Measurements from ENCODE around the gene SLC6A20.
A peak's percentile ranks its signal among the peaks of the same experiment; 100 is the strongest.

SLC6A20 gene

DNA sequence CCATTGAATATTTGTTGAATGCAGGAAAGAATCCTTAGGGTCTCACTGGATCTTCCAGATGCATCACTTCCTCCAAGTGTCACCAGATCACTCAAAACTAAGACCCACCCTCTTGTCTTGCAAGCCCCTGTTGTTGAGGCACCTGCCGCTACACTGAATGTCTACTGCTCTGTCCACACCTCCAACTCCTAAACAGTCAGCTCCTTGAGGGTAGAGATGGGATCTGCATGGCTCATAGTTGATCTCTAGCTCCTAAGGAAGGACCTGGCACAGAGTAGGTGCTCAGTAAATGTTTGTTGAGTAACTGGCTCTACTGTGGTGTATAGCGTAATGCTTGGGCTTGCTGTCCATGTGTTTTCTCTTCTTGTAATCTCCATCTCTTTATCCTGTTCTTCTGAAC, 8.8 kb downstream of the SLC6A20 start:
- H3K27ac ChIP-seq, result no peak overlapping the region
- no peak for DNase-seq
- TF ChIP-seq, protein P1, sequence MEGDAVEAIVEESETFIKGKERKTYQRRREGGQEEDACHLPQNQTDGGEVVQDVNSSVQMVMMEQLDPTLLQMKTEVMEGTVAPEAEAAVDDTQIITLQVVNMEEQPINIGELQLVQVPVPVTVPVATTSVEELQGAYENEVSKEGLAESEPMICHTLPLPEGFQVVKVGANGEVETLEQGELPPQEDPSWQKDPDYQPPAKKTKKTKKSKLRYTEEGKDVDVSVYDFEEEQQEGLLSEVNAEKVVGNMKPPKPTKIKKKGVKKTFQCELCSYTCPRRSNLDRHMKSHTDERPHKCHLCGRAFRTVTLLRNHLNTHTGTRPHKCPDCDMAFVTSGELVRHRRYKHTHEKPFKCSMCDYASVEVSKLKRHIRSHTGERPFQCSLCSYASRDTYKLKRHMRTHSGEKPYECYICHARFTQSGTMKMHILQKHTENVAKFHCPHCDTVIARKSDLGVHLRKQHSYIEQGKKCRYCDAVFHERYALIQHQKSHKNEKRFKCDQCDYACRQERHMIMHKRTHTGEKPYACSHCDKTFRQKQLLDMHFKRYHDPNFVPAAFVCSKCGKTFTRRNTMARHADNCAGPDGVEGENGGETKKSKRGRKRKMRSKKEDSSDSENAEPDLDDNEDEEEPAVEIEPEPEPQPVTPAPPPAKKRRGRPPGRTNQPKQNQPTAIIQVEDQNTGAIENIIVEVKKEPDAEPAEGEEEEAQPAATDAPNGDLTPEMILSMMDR (IDR thresholded peaks at IDR 0.05; ENCODE audit: low read depth, low read length), result no peak
- peaks cover 9% of the 10 kb centered on the region for H3K27me3 ChIP-seq (ENCODE audit: insufficient read depth, low read depth, severe bottlenecking)
- H3K9me3 ChIP-seq (ENCODE audit: severe bottlenecking), result peaks cover 9% of the 10 kb centered on the region
- H3K36me3 ChIP-seq, result no peaks in the 10 kb centered on the region
- no peak overlapping the region for H3K4me3 ChIP-seq (ENCODE audit: low read depth, low read length)

DNA sequence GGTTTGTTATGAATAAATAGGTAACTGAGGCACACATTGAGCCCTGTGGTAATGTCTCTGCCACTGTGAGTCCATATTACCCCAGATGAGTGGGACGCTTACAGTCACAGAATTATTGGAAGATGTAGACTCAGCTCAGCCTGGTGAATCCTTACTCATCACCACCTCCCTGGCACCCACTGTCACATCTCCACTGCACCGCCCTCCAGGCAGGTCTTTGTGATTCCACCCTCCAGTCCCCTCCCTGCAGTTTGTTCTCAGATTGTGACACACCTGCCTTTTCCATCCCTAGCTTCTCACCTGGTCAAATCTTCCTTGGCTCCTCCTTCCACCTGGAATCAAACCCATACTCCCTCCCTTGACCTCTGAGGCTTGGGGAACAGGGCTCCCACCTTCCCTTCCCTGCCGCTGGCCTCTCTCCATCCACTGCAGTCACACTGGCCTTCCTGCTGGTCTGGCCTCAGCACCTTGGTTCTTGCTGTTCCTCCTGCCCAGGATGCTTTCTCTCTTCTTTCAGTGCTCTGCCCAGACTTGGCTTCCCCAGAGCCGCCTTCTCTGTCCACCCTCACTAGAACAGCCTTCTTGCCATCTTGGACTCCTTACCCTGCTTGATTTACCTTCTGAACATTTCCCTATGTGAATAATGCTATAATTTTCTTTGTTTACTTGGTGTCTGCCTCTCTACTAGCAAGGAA, 9.4 kb downstream of the SLC6A20 start:
- H3K27me3 ChIP-seq (ENCODE audit: insufficient read depth, low read depth, severe bottlenecking), result peaks cover 11% of the 10 kb centered on the region
- no peak overlapping the region for H3K4me3 ChIP-seq (ENCODE audit: low read depth, low read length)
- TF ChIP-seq, protein P1 (IDR thresholded peaks at IDR 0.05; ENCODE audit: low read depth, low read length), result no peak
- H3K27ac ChIP-seq, result no peak overlapping the region
- H3K36me3 ChIP-seq, result no peaks in the 10 kb centered on the region
- H3K9me3 ChIP-seq (ENCODE audit: severe bottlenecking), result peaks cover 9% of the 10 kb centered on the region
- no peak for DNase-seq

DNA sequence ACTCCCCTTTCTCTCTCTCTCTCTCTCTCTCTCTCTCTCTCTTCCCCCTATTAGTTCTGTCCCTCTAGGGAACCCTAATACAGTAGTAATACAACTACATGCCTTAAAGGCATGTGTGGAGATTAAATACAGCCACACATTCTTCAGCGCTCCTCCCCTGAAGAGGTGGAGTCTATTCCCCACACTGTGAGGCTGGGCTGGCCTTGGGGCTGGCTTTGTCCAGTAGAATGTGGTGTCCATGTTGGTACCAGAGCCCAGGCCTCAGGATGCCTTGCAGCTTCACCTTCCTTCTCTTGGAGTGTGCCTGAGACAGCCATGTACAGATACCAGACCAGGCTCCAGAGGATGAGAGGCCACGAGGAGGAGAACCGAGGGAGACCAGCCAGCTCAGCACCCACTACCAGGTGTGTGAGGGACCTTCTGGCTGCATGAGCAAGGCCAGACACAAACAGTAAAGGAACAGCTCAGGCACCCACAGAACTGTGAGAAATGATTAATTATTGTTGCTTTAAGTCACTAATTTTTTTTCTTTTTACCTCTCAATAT, 10.7 kb downstream of the SLC6A20 start:
- H3K36me3 ChIP-seq, result no peaks in the 10 kb centered on the region
- H3K9me3 ChIP-seq (ENCODE audit: severe bottlenecking), result peaks cover 9% of the 10 kb centered on the region
- peaks cover 11% of the 10 kb centered on the region for H3K27me3 ChIP-seq (ENCODE audit: insufficient read depth, low read depth, severe bottlenecking)
- TF ChIP-seq, protein P1 (IDR thresholded peaks at IDR 0.05; ENCODE audit: low read depth, low read length), result no peak
- H3K27ac ChIP-seq, result no peak overlapping the region
- H3K4me3 ChIP-seq (ENCODE audit: low read depth, low read length), result no peak overlapping the region
- DNase-seq, result no peak

DNA sequence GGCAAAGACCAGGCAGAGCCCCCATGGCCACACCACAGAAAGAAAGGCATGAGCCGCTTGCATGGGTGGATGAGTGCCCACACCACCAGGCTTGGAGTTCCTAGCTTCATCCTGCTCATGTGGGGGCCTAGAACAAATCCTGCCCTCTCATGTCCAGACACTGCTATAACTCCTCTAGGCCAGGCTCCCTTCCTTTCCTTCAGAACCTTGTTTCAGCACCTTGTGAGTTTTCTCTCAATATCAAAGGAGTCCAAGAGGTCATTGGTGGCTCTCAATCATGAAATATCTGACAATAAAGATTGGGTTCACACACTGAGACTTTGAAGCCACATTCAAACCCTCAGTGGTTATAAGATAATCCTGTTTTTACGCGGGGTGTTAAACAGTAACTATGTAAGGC, 12.7 kb downstream of the SLC6A20 start:
- H3K27me3 ChIP-seq (ENCODE audit: insufficient read depth, low read depth, severe bottlenecking), result peaks cover 11% of the 10 kb centered on the region
- H3K4me3 ChIP-seq (ENCODE audit: low read depth, low read length), result no peak overlapping the region
- H3K27ac ChIP-seq, result no peak overlapping the region
- TF ChIP-seq, protein P1 (IDR thresholded peaks at IDR 0.05; ENCODE audit: low read depth, low read length), result 0 out of 2 replicates have a peak, but pooled peaks have one; percentile 28
- H3K9me3 ChIP-seq (ENCODE audit: severe bottlenecking), result peaks cover 5% of the 10 kb centered on the region
- no peaks in the 10 kb centered on the region for H3K36me3 ChIP-seq
- DNase-seq, result no peak

DNA sequence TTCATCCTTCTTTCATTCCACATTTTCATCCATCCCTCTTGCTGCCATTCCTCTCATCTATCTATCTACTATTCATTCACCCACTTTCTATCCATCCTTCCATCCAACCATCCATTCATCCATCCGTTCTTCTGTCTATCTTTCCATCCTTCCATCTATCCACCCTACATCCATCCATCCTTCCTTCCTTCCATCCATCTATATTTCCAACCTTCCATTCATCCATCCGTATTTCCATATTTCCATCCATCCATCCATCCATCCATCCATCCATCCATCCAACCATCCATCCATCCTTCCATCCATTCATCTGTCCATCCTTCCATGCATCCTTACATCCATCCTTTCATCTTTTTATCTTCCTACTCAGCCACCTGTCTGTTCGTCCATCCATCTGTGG, 14.0 kb downstream of the SLC6A20 start:
- Histone ChIP-seq H3K4me3 (ENCODE audit: low read depth, low read length) (no peak overlapping the region), H3K27me3 (ENCODE audit: insufficient read depth, low read depth, severe bottlenecking) (peaks cover 11% of the 10 kb centered on the region), H3K36me3 (no peaks in the 10 kb centered on the region), H3K9me3 (ENCODE audit: severe bottlenecking) (peaks cover 5% of the 10 kb centered on the region), H3K27ac (no peak overlapping the region)
- TF ChIP-seq, protein P1 (IDR thresholded peaks at IDR 0.05; ENCODE audit: low read depth, low read length), result no peak
- DNase-seq, result no peak

Data from WERI-Rb-1 (cell line).